Activated T-cell treated with anti-CD3 and anti-CD28 coated beads, Interleukin-2, amount 50 U/mL, for 48 hours (primary cell): Measurements from ENCODE around the gene LHFPL6.

Experiments
- DNase-seq, 2 experiments: peaks; one replicate each; pipeline ENCODE4 v3.0.0-alpha.2; 2020

LHFPL6 gene

GRCh38 chr13:39552246-39552645 is 50.7 kb downstream of the LHFPL6 start:
- DNase-seq = no peak

- DNase-seq = no peak
Measured at GRCh38 chr13:39550931-39551330, 52.1 kb downstream of the LHFPL6 start.

GRCh38 chr13:39547108-39547507 is 55.9 kb downstream of the LHFPL6 start:
- DNase-seq = no peak

GRCh38 chr13:39542361-39542760 is 60.6 kb downstream of the LHFPL6 start:
- DNase-seq = no peak

- no peak for DNase-seq
Measured at GRCh38 chr13:39540929-39541605, 61.9 kb downstream of the LHFPL6 start.

GRCh38 chr13:39538816-39539790 is 63.9 kb downstream of the LHFPL6 start:
- DNase-seq = no peak

- DNase-seq = no peak
Measured at GRCh38 chr13:39536906-39537305, 66.1 kb downstream of the LHFPL6 start.

GRCh38 chr13:39536274-39536673 is 66.7 kb downstream of the LHFPL6 start:
- no peak for DNase-seq

GRCh38 chr13:39533651-39534150 is 69.3 kb downstream of the LHFPL6 start:
- DNase-seq = no peak

- no peak for DNase-seq
Measured at GRCh38 chr13:39531646-39532045, 71.3 kb downstream of the LHFPL6 start.

GRCh38 chr13:39530916-39531315 is 72.1 kb downstream of the LHFPL6 start:
- no peak for DNase-seq

GRCh38 chr13:39528661-39528980 is 74.4 kb downstream of the LHFPL6 start:
- no peak for DNase-seq

GRCh38 chr13:39527961-39528660 is 74.9 kb downstream of the LHFPL6 start:
- DNase-seq = no peak

GRCh38 chr13:39527301-39527700 is 75.7 kb downstream of the LHFPL6 start:
- DNase-seq = no peak

GRCh38 chr13:39526499-39526898 is 76.5 kb downstream of the LHFPL6 start:
- no peak for DNase-seq

GRCh38 chr13:39525506-39525905 is 77.5 kb downstream of the LHFPL6 start:
- no peak for DNase-seq

GRCh38 chr13:39524795-39525194 is 78.2 kb downstream of the LHFPL6 start:
- DNase-seq = no peak

- DNase-seq = no peak
Measured at GRCh38 chr13:39522329-39522728, 80.7 kb downstream of the LHFPL6 start.

- no peak for DNase-seq
Measured at GRCh38 chr13:39521701-39522100, 81.3 kb downstream of the LHFPL6 start.

GRCh38 chr13:39516096-39516495 is 86.9 kb downstream of the LHFPL6 start:
- no peak for DNase-seq

- no peak for DNase-seq
Measured at GRCh38 chr13:39515224-39515714, 87.7 kb downstream of the LHFPL6 start.

- no peak for DNase-seq
Measured at GRCh38 chr13:39512687-39513086, 90.3 kb downstream of the LHFPL6 start.

- no peak for DNase-seq
Measured at GRCh38 chr13:39510316-39510695, 92.7 kb downstream of the LHFPL6 start.
